NCI-H2196 treated with DMSO at 0.1 percent for 48 hours (cell line): Measurements from ENCODE around the gene FYN.

Experiments
- DNase-seq: peaks from one replicate; lab custom pipeline; 2025; ENCODE audit not compliant: unreplicated experiment; lab: John Stamatoyannopoulos, UW

Gene FYN

GRCh38 chr6:111711984-111712752 lies 161.1 kb downstream of the FYN start:
- DNase-seq = no peak

GRCh38 chr6:111711476-111711875 lies 161.8 kb downstream of the FYN start:
- no peak for DNase-seq

- no peak for DNase-seq
Observed at GRCh38 chr6:111710911-111711310, 162.3 kb downstream of the FYN start.

GRCh38 chr6:111710439-111710838 lies 162.8 kb downstream of the FYN start:
- DNase-seq = no peak

- peak; percentile 56 for DNase-seq
Observed at GRCh38 chr6:111709615-111710398, 163.4 kb downstream of the FYN start.

GRCh38 chr6:111709201-111709600 lies 164.1 kb downstream of the FYN start:
- DNase-seq = no peak

GRCh38 chr6:111707773-111708172 lies 165.5 kb downstream of the FYN start:
- no peak for DNase-seq

GRCh38 chr6:111706841-111707391 lies 166.3 kb downstream of the FYN start:
- no peak for DNase-seq

GRCh38 chr6:111703723-111704122 lies 169.5 kb downstream of the FYN start:
- no peak for DNase-seq

GRCh38 chr6:111702268-111702667 lies 171.0 kb downstream of the FYN start:
- no peak for DNase-seq

GRCh38 chr6:111701146-111701545 lies 172.1 kb downstream of the FYN start:
- DNase-seq = no peak

GRCh38 chr6:111700135-111700690 lies 173.0 kb downstream of the FYN start:
- DNase-seq = no peak

- no peak for DNase-seq
Observed at GRCh38 chr6:111699123-111699522, 174.1 kb downstream of the FYN start.

- DNase-seq = no peak
Observed at GRCh38 chr6:111696814-111697213, 176.4 kb downstream of the FYN start.

- no peak for DNase-seq
Observed at GRCh38 chr6:111692327-111693164, 180.7 kb downstream of the FYN start.

- no peak for DNase-seq
Observed at GRCh38 chr6:111691345-111692225, 181.7 kb downstream of the FYN start.

- no peak for DNase-seq
Observed at GRCh38 chr6:111689946-111690345, 183.3 kb downstream of the FYN start.

- no peak for DNase-seq
Observed at GRCh38 chr6:111689419-111689818, 183.8 kb downstream of the FYN start.

GRCh38 chr6:111688331-111688730 lies 184.9 kb downstream of the FYN start:
- no peak for DNase-seq

- DNase-seq = no peak
Observed at GRCh38 chr6:111687652-111688051, 185.6 kb downstream of the FYN start.
